HG03460 (cell line): ENCODE results near the gene NUDT10.
"Not testable (repeated sequence)": the region's sequence is repeated elsewhere in the genome, so short reads cannot be mapped to it uniquely, and the experiment has no call there.

Source experiments
- ATAC-seq: cut with Tn5 transposase; IDR thresholded peaks from one replicate; pipeline ENCODE4 v1.9.1; 2021; ENCODE audit not compliant: unreplicated experiment

The NUDT10 gene

GRCh38 chrX:51332188-51332942 lies at the start of gene NUDT10:
TSS of gene NUDT10 (plus strand) at chrX:51332822. CDS start at chrX:51332966, 144 bp downstream.
- no peak for ATAC-seq

GRCh38 chrX:51292421-51292820 lies 40.2 kb upstream of the NUDT10 start:
- ATAC-seq: no peak

GRCh38 chrX:51296138-51296537 lies 36.5 kb upstream of the NUDT10 start:
- no peak for ATAC-seq

GRCh38 chrX:51316271-51316670 lies 16.4 kb upstream of the NUDT10 start:
- no peak for ATAC-seq

- not testable (repeated sequence) for ATAC-seq
Measured at GRCh38 chrX:51332943-51333785, 542 bp downstream of the NUDT10 start.

GRCh38 chrX:51334276-51334675 lies 1.7 kb downstream of the NUDT10 start:
- no peak for ATAC-seq

GRCh38 chrX:51336584-51336983 lies 4.0 kb downstream of the NUDT10 start:
- ATAC-seq: no peak

GRCh38 chrX:51361251-51361650 lies 28.6 kb downstream of the NUDT10 start:
- ATAC-seq: no peak

- ATAC-seq: no peak
Measured at GRCh38 chrX:51376672-51377071, 44.0 kb downstream of the NUDT10 start.
